Stimulated activated CD8-positive, alpha-beta memory T cell treated with anti-CD3 and anti-CD28 coated beads, Interleukin-2, amount 100 ng/mL, for 48 hours (primary cell): ENCODE results near the gene DLX2.

ENCODE experiments used
- DNase-seq, 2 donors: peaks; one replicate each; pipeline ENCODE4 v3.0.0-alpha.2; 2020; ENCODE audit warnings: low read depth in 2 of 2

The DLX2 gene

DNA sequence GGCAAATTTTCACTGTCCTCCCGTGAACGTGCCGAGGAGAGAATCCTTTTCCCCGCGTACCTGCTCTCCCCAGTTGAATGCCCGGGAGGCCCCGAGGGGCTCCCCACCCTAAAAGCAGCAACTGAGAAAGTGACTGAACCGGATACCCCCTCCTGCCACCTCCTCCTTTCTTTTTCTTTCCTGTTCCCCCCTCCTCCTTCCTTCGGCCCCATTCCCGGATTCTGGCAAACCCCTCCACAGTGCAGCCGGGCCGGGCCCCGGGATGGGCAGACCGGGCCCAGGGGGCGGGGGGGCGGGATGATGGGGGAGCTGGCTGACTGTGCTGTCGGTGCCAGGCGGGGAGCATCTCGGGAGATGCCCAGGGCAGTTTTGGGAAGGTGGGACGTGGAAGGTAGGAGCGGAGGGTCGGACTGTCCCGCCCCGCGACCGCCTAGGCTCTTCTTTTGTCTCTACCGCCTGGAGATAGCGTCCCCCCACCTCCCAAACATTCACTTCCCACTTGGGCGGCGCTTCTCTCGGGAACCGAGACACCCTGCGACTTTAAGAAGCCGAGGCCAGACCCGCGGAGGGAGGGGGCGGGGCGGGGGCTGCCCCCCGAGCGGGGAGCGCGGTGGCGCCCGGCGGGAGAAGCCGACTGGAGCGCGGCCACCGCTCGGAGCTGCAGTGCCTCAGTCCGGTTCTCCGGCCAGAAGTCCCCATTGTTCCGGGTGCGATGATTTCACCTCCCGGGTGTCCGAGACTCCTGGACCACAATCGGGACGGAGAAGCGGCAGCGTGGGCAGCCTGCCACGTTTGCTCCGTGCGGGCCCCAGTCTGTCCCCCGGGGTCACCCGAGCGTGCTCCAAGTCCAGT lies 8.2 kb downstream of the DLX2 start:
- no peak for DNase-seq

DNA sequence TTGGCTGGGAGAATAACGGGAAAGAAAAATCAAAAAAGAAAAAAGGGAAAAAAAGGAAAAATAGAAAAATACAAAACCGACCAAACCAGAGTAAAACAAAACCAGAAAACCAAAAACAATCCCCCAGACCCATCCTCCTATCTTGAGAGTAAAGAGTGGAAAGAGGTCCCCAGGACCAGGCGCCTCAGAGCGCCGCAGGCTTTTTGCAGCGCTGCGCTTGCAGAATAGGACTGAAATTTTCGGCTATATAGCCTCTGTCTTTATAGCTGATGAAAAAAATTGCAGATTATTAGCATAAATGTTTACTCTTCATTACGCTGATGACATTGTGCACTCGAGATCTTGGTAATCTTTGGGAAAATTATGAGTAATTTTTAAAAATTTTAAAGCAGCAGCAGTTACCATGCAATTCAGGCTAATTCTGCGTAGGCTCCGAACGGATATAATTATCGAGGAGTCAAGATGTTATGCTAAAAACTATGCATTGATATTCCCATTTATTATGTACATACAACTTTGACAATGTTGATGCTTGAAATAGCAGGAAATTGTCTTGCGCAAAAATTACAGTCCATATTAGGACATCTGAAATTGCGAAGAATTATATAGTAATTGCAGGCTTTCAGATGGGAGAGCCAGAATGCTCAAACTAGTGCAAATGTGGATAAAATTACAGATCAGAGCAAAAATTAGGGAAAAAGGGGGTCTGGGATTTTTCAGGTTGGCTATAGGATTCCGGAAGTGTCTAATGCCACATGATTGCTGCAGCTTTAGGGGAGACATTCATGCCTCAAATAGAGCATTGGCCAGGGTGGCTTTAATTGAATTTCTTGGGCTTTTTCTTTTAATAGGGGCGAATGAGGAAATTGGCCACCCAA lies 9.0 kb downstream of the DLX2 start:
- DNase-seq: no peak

DNA sequence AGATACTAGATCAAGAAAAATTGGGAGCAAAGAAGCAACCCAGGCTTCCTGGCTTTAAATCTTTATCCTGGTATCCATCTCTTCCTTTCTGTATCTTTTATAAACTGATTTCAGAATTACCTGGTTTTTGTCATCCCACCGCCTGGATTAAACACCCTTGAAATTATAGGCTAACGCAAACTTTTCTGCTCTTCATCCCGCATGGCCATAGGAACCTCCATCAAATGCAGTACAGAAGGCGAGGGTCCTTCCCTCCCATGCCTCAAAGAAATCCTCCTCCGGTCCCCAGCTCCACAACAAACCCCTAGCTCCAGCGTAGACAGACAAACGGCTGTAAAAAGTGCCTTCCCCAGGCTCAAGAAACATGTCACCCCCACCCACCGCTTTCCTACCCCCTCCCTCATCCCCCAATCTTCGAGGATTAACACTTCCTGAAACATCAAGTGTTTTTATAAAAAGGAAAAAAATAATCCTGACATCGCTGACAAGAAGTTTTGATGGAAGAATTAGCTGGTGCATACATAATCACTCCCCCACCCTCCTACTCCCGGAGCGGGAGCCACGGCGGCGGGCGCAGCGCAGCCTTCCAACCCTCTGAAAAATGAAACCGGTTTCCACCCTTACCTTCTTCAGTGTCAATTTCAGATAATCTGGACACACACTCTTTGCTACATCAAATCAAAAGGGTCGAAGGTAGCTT lies 9.8 kb downstream of the DLX2 start:
- no peak for DNase-seq

DNA sequence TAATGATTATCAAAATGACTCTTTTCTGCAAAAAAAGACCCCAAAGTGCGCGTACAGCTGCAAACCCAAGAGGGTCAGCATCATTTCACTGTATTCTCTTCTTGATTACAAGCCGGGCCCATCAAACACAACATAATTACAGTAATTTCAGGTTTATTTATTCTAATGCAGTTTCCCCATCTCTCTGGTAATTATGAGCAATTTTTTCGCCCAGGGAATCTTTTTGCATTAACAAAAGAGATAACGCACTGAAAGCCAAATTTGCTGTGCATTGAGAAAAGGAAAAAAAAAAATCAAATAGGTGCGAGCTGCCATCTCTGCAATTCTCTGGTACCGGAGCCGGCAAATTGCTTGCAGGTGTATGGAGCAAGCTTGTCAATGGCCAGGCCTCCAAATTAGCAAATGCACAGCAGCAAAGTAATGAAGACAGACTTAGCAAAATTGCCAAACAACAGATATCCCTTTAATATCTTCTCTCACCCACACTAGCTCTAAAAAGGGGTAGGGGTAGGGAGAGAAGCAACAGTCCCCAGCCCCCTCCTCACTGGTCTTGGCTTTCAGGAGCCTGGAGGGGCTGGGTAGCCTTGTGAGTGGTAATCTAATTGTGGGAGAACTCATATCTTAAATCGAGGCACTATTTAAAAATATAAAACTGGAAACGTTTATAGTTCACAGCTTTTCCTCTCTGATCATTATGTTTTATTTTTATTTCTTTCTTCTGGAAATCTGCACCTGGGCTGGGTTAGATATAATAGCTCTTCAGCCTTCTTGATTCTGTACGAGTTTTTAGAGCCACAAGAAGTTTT lies 10.7 kb downstream of the DLX2 start:
- DNase-seq: no peak

GRCh38 chr2:172091000-172091641 lies 11.6 kb downstream of the DLX2 start:
- DNase-seq: no peak

DNA sequence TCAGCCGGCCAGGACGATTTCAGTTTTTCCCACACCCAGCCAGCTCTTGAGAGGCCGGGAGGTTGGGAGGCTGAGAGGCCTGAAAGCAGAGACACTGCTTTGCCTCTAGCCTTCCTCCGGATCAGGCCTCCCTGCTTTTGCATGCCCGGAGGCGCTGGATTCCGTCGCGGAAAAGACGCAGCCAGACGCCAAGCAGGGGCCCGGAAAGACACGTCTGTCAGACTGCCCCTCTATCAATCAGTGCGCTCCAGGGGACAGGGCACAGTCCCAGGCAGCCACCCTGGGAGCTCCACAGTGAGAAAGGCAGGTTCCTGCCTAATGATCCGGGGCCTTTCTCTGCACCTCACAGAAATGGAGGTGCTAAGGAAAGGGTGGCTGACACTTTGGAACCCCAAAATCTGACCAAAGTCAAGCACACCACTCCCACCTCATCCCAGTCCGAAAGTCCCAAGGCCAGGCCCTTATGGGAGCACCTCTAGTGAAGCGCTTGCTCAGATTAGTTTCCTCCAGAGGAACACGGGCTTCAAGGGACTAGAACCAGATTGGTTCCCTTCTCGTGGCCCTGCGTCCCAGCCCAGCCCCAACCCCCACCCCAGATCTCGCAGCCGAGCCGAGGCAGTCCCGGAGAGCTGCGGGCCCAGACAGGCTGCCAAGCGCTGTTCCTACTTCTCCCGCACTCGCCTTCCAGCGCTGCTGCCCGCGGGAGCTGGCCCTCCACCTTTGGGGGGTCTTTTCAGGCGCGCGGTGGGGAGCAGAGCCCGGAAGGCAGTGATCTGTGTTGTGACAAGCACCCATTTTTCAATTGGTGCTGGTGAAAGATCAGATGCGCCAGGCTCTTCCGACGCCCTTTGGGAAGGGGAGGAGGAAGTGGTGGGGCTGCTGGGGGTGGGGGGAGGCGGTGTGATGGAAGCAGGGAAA lies 12.4 kb downstream of the DLX2 start:
- DNase-seq: no peak

DNA sequence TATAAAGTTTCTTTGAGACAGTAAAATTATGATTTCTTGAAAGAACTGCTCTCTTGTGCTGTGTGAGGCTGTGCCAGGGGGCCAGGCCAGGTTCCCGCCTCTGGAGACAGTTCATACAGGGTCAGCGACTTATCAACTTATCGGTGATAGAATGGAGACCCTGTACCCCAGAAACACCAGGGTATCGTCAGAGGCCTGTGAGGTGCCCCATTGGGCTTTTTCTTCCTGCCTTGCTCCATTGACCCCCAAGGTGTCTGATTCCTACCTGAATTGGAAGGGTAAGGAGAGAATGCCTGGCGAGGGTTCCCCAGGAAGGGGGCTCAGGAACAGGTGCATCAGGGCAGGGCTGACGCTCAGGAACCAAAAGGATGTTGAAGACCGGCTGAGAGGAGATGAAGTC lies 13.1 kb downstream of the DLX2 start:
- DNase-seq: no peak

- no peak for DNase-seq
These were observed 13.6 kb downstream of the DLX2 start for GRCh38 chr2:172089005-172089504.

- no peak for DNase-seq
These were observed 14.3 kb downstream of the DLX2 start for GRCh38 chr2:172088245-172089004.

DNA sequence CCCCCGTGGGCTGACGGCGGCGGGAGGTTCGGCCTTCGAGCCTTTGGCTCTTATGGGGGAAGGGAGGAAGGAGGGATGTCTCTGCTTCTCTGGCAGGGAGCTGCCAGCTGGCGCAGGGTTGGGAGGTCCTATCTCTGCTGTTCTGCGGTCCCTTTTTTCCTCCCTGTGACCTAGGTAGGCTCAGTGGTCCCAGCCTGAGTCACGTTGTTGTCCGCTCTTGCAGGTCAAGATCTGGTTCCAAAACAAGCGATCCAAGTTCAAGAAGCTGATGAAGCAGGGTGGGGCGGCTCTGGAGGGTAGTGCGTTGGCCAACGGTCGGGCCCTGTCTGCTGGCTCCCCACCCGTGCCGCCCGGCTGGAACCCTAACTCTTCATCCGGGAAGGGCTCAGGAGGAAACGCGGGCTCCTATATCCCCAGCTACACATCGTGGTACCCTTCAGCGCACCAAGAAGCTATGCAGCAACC lies 14.9 kb downstream of the DLX2 start:
- no peak for DNase-seq

GRCh38 chr2:172087207-172087779 lies 15.4 kb downstream of the DLX2 start:
- no peak for DNase-seq

DNA sequence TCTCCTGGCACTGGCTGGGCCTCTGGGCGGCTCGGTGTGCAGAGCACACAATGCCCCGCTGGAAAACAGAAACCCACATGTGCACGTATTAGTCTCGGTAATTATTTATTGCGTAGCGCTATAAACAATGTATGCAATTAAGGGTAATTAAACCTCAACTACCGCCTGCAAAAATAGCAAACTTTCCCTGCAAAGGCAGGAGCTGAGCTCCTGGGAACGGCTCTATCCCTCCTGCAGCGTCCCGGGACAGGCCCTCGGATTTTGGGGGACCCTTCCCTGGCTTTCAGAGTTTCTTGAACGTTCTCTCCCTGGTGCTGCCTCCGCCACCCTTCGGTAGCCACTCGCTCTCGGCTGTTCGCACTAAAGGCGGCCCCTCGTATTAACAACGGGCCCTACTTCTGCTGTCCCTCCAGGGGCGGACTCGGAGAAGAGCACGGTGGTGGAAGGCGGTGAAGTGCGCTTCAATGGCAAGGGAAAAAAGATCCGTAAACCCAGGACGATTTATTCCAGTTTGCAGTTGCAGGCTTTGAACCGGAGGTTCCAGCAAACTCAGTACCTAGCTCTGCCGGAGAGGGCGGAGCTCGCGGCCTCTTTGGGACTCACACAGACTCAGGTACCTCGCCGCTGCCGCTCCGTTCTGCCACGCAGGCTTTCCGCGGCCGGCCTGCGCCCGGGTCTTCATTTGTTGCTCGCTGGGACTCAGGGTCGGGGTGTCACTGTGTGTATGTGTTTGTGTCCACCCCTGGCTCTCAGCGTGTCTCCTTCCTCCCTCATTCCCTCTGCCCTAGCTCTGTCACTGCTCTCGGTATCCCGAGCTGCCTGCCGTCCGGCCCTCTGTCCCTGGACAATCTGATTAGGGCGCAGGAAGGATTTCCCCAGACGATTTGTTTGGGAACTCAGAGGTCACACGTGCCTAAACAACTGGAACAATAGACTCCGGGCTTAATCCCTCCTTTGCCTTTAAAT lies 16.2 kb downstream of the DLX2 start:
- DNase-seq: no peak

DNA sequence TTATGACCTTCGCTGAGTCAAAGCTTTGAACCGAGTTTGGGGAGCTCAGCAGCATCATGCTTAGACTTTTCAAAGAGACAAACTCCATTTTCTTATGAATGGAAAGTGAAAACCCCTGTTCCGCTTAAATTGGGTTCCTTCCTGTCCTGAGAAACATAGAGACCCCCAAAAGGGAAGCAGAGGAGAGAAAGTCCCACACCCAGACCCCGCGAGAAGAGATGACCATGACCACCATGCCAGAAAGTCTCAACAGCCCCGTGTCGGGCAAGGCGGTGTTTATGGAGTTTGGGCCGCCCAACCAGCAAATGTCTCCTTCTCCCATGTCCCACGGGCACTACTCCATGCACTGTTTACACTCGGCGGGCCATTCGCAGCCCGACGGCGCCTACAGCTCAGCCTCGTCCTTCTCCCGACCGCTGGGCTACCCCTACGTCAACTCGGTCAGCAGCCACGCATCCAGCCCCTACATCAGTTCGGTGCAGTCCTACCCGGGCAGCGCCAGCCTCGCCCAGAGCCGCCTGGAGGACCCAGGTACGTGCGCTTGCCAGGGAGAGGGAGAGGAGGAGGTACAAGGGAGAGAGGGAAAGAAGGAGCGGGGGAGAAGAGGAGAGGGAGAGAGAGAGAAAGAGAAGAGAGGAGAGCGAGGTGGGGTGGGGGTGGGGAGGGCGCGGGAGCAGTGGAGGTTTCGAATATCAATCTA lies 17.1 kb downstream of the DLX2 start, which contains the start of gene DLX1:
TSS of gene DLX1 (plus strand) at position 48 of the 700 bp plus-strand sequence. CDS start at position 219, 171 bp downstream.
- no peak for DNase-seq

- DNase-seq: no peak
These were observed 17.8 kb downstream of the DLX2 start for GRCh38 chr2:172084645-172085459.

- no peak for DNase-seq
These were observed 18.4 kb downstream of the DLX2 start for GRCh38 chr2:172084395-172084644.
